ENCODE results near the gene MAD1L1. TPM values are rescaled to one million over a fixed set of nuclear protein-coding genes. Genes with fewer than 3 reads are reported as not detected.

The MAD1L1 gene
- total and polyA plus RNA-seq, 7 donors = 11.7 to 17.5 (median 15.6) TPM

- peak in 1 of 2 donors; percentile 45 for DNase-seq
- no peak for TF ChIP-seq CTCF (IDR thresholded peaks at IDR 0.05)
- H3K4me1 ChIP-seq = no peaks in the 10 kb centered on the region
- intact Hi-C loops (cut with DNase I) = no loop called here
- no peaks in the 10 kb centered on the region for H3K9me3 ChIP-seq
- no peaks in the 10 kb centered on the region for H3K27me3 ChIP-seq (ENCODE audit: insufficient read depth in 3 of 3, low read length in 2 of 3)
- ATAC-seq = no peak
- 96 to 97% (median 96%) methylated on average over 25 of the region's 25 CpGs for WGBS, 3 donors
- H3K4me3 ChIP-seq = no peak overlapping the region
- H3K36me3 ChIP-seq (ENCODE audit: insufficient read depth in 1 of 2, low read depth in 1 of 2) = no peaks in the 10 kb centered on the region
- H3K27ac ChIP-seq = no peak overlapping the region
Observed at GRCh38 chr7:1906087-1906830, 326.5 kb downstream of the MAD1L1 start.

GRCh38 chr7:1902231-1902855, 330.4 kb downstream of the MAD1L1 start:
- no peaks in the 10 kb centered on the region for H3K9me3 ChIP-seq
- no peak overlapping the region for H3K27ac ChIP-seq
- DNase-seq (peak; percentile 2 to 40), ATAC-seq (no peak)
- no peak overlapping the region for H3K4me3 ChIP-seq
- peaks cover 7% of the 10 kb centered on the region for H3K4me1 ChIP-seq
- 90 to 94% (median 93%) methylated on average over 26 of the region's 26 CpGs for WGBS, 3 donors
- intact Hi-C loops (cut with DNase I) = no loop called here
- peaks cover 0 to 3% of the 10 kb centered on the region in 2 donors for H3K36me3 ChIP-seq (ENCODE audit: insufficient read depth in 1 of 2, low read depth in 1 of 2)
- no peaks in the 10 kb centered on the region for H3K27me3 ChIP-seq (ENCODE audit: insufficient read depth in 3 of 3, low read length in 2 of 3)
- no peak for TF ChIP-seq CTCF (IDR thresholded peaks at IDR 0.05)

GRCh38 chr7:1901431-1902210, 331.1 kb downstream of the MAD1L1 start:
- Histone ChIP-seq H3K27ac (no peak overlapping the region), H3K27me3 (ENCODE audit: insufficient read depth in 3 of 3, low read length in 2 of 3) (no peaks in the 10 kb centered on the region), H3K9me3 (no peaks in the 10 kb centered on the region), H3K4me3 (no peak overlapping the region), H3K36me3 (ENCODE audit: insufficient read depth in 1 of 2, low read depth in 1 of 2) (peaks cover 0 to 3% of the 10 kb centered on the region in 2 donors), H3K4me1 (peaks cover 7% of the 10 kb centered on the region)
- ATAC-seq (no peak), DNase-seq (peak; percentile 10 to 39)
- no peak for TF ChIP-seq CTCF (IDR thresholded peaks at IDR 0.05)
- WGBS, 3 donors = 90 to 92% (median 91%) methylated on average over 16 to 18 of the region's 18 CpGs
- intact Hi-C loops (cut with DNase I) = no loop called here

- Histone ChIP-seq H3K36me3 (ENCODE audit: insufficient read depth in 1 of 2, low read depth in 1 of 2) (peaks cover 0 to 3% of the 10 kb centered on the region in 2 donors), H3K27ac (no peak overlapping the region), H3K4me1 (peaks cover 10% of the 10 kb centered on the region), H3K9me3 (no peaks in the 10 kb centered on the region), H3K4me3 (no peak overlapping the region), H3K27me3 (ENCODE audit: insufficient read depth in 3 of 3, low read length in 2 of 3) (no peaks in the 10 kb centered on the region)
- 95 to 99% (median 95%) methylated on average over 13 of the region's 13 CpGs for WGBS, 3 donors
- no peak for ATAC-seq
- intact Hi-C loops (cut with DNase I) = no loop called here
- TF ChIP-seq CTCF (IDR thresholded peaks at IDR 0.05) = no peak
- DNase-seq = peak; percentile 8 to 31
Observed at GRCh38 chr7:1900847-1901246, 331.9 kb downstream of the MAD1L1 start.
